Measurements from ENCODE around the gene FKBP5. TPM values are rescaled to one million over a fixed set of nuclear protein-coding genes. Genes with fewer than 3 reads are reported as not detected.
A peak's percentile ranks its signal among the peaks of the same experiment; 100 is the strongest.

The FKBP5 gene
- total RNA-seq, 1 donor, result 5.1 TPM

DNA sequence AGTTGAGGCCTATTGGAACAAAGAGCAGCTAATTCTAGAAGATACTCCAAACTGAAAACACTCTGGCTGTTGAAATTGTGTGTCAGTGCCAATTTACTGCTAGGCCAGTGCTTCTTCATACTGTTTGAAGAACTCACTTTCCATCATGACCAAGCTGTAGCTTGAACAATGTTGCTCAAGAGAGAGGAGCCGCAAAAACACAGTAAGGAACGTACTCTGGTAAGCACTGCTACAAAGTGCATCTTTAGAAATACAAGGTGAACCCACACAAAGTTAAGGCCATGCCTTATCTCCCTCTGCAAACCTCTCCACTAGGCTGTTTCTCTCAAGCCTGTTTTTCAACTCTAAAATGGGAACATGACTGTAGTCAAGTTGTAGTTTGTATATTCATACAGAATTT, 101.5 kb downstream of the FKBP5 start:
- H3K9me3 ChIP-seq (ENCODE audit: low read depth, low read length), result no peaks in the 10 kb centered on the region
- H3K4me1 ChIP-seq (ENCODE audit: insufficient read depth, low read length), result peaks cover 15% of the 10 kb centered on the region
- no peaks in the 10 kb centered on the region for H3K79me2 ChIP-seq (ENCODE audit: insufficient read depth, low read length)
- H3K27me3 ChIP-seq (ENCODE audit: insufficient read depth, low read length), result no peaks in the 10 kb centered on the region
- no peak overlapping the region for H3K27ac ChIP-seq (ENCODE audit: low read depth, low read length)
- no peaks in the 10 kb centered on the region for H4K20me1 ChIP-seq (ENCODE audit: insufficient read depth, low read length)
- no peak overlapping the region for H3K4me3 ChIP-seq (ENCODE audit: insufficient read depth, low read length)
- H2AFZ ChIP-seq (ENCODE audit: low read length), result peak overlapping the region; percentile 0
- H3K4me2 ChIP-seq (ENCODE audit: insufficient read depth, low read length), result no peak overlapping the region
- DNase-seq (ENCODE audit: insufficient read length, low spot score, missing footprints), result no peak
- H3K36me3 ChIP-seq (ENCODE audit: insufficient read depth, low read length), result no peaks in the 10 kb centered on the region
- TF ChIP-seq CTCF (IDR thresholded peaks at IDR 0.05; ENCODE audit: extremely low read depth, low read depth, low read length), result no peak

- no peaks in the 10 kb centered on the region for H3K27me3 ChIP-seq (ENCODE audit: insufficient read depth, low read length)
- H3K79me2 ChIP-seq (ENCODE audit: insufficient read depth, low read length), result no peaks in the 10 kb centered on the region
- H3K4me1 ChIP-seq (ENCODE audit: insufficient read depth, low read length), result peaks cover 15% of the 10 kb centered on the region
- no peaks in the 10 kb centered on the region for H3K36me3 ChIP-seq (ENCODE audit: insufficient read depth, low read length)
- no peaks in the 10 kb centered on the region for H3K9me3 ChIP-seq (ENCODE audit: low read depth, low read length)
- no peak overlapping the region for H3K4me3 ChIP-seq (ENCODE audit: insufficient read depth, low read length)
- H3K27ac ChIP-seq (ENCODE audit: low read depth, low read length), result no peak overlapping the region
- TF ChIP-seq CTCF (IDR thresholded peaks at IDR 0.05; ENCODE audit: extremely low read depth, low read depth, low read length), result no peak
- no peaks in the 10 kb centered on the region for H4K20me1 ChIP-seq (ENCODE audit: insufficient read depth, low read length)
- no peak overlapping the region for H2AFZ ChIP-seq (ENCODE audit: low read length)
- DNase-seq (ENCODE audit: insufficient read length, low spot score, missing footprints), result no peak
- H3K4me2 ChIP-seq (ENCODE audit: insufficient read depth, low read length), result no peak overlapping the region
Measured at GRCh38 chr6:35586542-35586941, 102.2 kb downstream of the FKBP5 start.

- DNase-seq (ENCODE audit: insufficient read length, low spot score, missing footprints), result no peak
- Histone ChIP-seq H3K36me3 (ENCODE audit: insufficient read depth, low read length) (no peaks in the 10 kb centered on the region), H3K4me2 (ENCODE audit: insufficient read depth, low read length) (no peak overlapping the region), H3K4me3 (ENCODE audit: insufficient read depth, low read length) (no peak overlapping the region), H3K9me3 (ENCODE audit: low read depth, low read length) (no peaks in the 10 kb centered on the region), H4K20me1 (ENCODE audit: insufficient read depth, low read length) (no peaks in the 10 kb centered on the region), H2AFZ (ENCODE audit: low read length) (no peak overlapping the region), H3K79me2 (ENCODE audit: insufficient read depth, low read length) (no peaks in the 10 kb centered on the region), H3K27ac (ENCODE audit: low read depth, low read length) (no peak overlapping the region), H3K27me3 (ENCODE audit: insufficient read depth, low read length) (no peaks in the 10 kb centered on the region), H3K4me1 (ENCODE audit: insufficient read depth, low read length) (peaks cover 15% of the 10 kb centered on the region)
- no peak for TF ChIP-seq CTCF (IDR thresholded peaks at IDR 0.05; ENCODE audit: extremely low read depth, low read depth, low read length)
Measured at GRCh38 chr6:35585658-35586057, 103.1 kb downstream of the FKBP5 start.

GRCh38 chr6:35583893-35584688, 104.6 kb downstream of the FKBP5 start:
- Histone ChIP-seq H3K4me3 (ENCODE audit: insufficient read depth, low read length) (no peak overlapping the region), H3K36me3 (ENCODE audit: insufficient read depth, low read length) (no peaks in the 10 kb centered on the region), H3K4me1 (ENCODE audit: insufficient read depth, low read length) (peaks cover 15% of the 10 kb centered on the region), H3K79me2 (ENCODE audit: insufficient read depth, low read length) (no peaks in the 10 kb centered on the region), H2AFZ (ENCODE audit: low read length) (no peak overlapping the region), H3K27me3 (ENCODE audit: insufficient read depth, low read length) (no peaks in the 10 kb centered on the region), H3K27ac (ENCODE audit: low read depth, low read length) (no peak overlapping the region), H4K20me1 (ENCODE audit: insufficient read depth, low read length) (no peaks in the 10 kb centered on the region), H3K9me3 (ENCODE audit: low read depth, low read length) (no peaks in the 10 kb centered on the region), H3K4me2 (ENCODE audit: insufficient read depth, low read length) (no peak overlapping the region)
- DNase-seq (ENCODE audit: insufficient read length, low spot score, missing footprints), result peak; percentile 80
- peak; percentile 79 for TF ChIP-seq CTCF (IDR thresholded peaks at IDR 0.05; ENCODE audit: extremely low read depth, low read depth, low read length)

Measured in osteoblast (primary cell).